HFFc6 (cell line): Measurements from ENCODE around the gene NKD1. TPM values are rescaled to one million over a fixed set of nuclear protein-coding genes. Genes with fewer than 3 reads are reported as not detected.
A peak's percentile ranks its signal among the peaks of the same experiment; 100 is the strongest.

ENCODE experiments used
- DNase-seq: peaks from one replicate; pipeline ENCODE4 v3.0.0-alpha.2; 2018
- H3K27ac Mint-ChIP-seq: 2 replicates; pipeline ENCODE4 v1.8.0; 2020; ENCODE audit warnings: mild to moderate bottlenecking, mixed read lengths
- H3K27me3 Mint-ChIP-seq: 2 replicates; pipeline ENCODE4 v1.8.0; 2021; ENCODE audit warnings: mild to moderate bottlenecking, moderate library complexity, mixed read lengths; ENCODE audit not compliant: insufficient read depth
- H3K36me3 Mint-ChIP-seq: 2 replicates; pipeline ENCODE4 v1.8.0; 2021; ENCODE audit warnings: low read depth, mixed read lengths
- H3K4me1 Mint-ChIP-seq: 2 replicates; pipeline ENCODE4 v1.8.0; 2020; ENCODE audit warnings: low read depth, mixed read lengths
- H3K4me3 Mint-ChIP-seq: 2 replicates; pipeline ENCODE4 v1.8.0; 2020; ENCODE audit warnings: mild to moderate bottlenecking, moderate library complexity, mixed read lengths
- H3K9me3 Mint-ChIP-seq: 2 replicates; pipeline ENCODE4 v1.8.0; 2020; ENCODE audit warnings: mild to moderate bottlenecking, mixed read lengths
- total RNA-seq, 6 experiments: library from RNA; stranded (reverse); fragmentation: NEBNext Ultra II Directional; extraction: Animal tissue kit (Norgen Biotek cat#: 25700); gene quantifications; 2 replicates in 1 of 6; 3 replicates in 5 of 6; pipeline ENCODE4 v1.2.3, GENCODE V29; 2021
- TF ChIP-seq, protein P1 (sequence below): fragments of 200-600 bp; sonication (generic); IDR thresholded peaks from 2 replicates; pipeline ENCODE4 v1.5.0; 2021; ENCODE audit warnings: antibody characterized with exemption, mild to moderate bottlenecking

NKD1 gene
- total RNA-seq, 6 experiments from 2014 or later, result not detected

DNA sequence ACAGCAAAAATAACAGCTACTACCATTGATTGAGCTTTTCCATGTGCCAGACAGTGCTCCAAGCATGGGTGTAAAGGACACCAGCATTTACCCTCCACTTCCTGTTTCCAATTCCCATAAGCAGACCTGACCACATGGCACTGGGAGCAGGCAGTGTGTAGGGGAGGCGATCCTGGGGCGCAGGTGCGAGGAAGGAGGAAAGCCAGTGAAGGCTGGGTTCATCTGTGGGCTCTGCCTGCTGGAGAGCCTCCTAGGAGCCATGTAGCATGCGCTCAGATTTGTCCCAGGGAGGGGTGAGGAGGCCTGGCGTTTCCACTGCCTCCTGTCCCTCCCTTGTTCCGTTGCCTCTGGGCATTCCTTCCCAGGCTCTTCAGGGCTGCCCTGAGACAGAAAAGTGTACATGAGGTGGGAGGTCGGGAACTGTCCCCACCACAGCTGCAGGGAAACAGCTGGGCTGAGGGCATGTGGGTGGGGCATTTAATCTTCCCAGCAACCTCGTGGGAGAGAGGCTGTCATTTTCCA is 76.3 kb downstream of the NKD1 start:
- Mint-ChIP-seq H3K27ac (no peak overlapping the region), H3K4me3 (no peak overlapping the region), H3K36me3 (no peaks in the 10 kb centered on the region), H3K4me1 (peaks cover 6% of the 10 kb centered on the region; the same call in 1 of the 2 replicates), H3K27me3 (peaks cover 27% of the 10 kb centered on the region), H3K9me3 (no peaks in the 10 kb centered on the region)
- TF ChIP-seq, protein P1, sequence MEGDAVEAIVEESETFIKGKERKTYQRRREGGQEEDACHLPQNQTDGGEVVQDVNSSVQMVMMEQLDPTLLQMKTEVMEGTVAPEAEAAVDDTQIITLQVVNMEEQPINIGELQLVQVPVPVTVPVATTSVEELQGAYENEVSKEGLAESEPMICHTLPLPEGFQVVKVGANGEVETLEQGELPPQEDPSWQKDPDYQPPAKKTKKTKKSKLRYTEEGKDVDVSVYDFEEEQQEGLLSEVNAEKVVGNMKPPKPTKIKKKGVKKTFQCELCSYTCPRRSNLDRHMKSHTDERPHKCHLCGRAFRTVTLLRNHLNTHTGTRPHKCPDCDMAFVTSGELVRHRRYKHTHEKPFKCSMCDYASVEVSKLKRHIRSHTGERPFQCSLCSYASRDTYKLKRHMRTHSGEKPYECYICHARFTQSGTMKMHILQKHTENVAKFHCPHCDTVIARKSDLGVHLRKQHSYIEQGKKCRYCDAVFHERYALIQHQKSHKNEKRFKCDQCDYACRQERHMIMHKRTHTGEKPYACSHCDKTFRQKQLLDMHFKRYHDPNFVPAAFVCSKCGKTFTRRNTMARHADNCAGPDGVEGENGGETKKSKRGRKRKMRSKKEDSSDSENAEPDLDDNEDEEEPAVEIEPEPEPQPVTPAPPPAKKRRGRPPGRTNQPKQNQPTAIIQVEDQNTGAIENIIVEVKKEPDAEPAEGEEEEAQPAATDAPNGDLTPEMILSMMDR, result no peak
- no peak for DNase-seq

- Mint-ChIP-seq H3K36me3 (no peaks in the 10 kb centered on the region), H3K27ac (no peak overlapping the region), H3K27me3 (peaks cover 31% of the 10 kb centered on the region), H3K4me1 (peaks cover 6% of the 10 kb centered on the region; the same call in 1 of the 2 replicates), H3K9me3 (no peaks in the 10 kb centered on the region), H3K4me3 (no peak overlapping the region)
- TF ChIP-seq, protein P1, result no peak
- DNase-seq, result no peak
Observed at GRCh38 chr16:50625374-50625773, 77.2 kb downstream of the NKD1 start.

DNA sequence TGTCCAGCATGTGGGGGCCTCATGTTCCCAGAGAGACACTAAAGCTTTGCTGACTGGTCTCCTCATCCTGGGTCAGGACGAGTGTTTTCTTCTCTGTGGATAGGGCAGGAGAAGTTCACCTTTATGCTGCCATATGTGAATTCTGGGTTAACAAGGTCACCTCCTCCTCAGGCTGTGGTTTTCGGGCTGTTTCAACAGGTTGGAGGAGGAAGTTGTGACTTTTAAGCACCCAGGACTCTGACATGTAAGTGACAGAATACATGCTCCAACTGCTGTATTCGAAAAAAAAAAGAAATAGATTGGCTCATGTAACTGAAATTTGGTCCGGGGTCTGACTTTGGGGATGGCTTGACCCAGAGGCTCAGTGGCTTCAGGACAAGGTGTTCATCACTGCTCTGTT is 78.7 kb downstream of the NKD1 start:
- TF ChIP-seq, protein P1, result no peak
- no peak for DNase-seq
- H3K36me3 Mint-ChIP-seq, result no peaks in the 10 kb centered on the region
- no peak overlapping the region for H3K27ac Mint-ChIP-seq
- no peak overlapping the region for H3K4me3 Mint-ChIP-seq
- H3K9me3 Mint-ChIP-seq, result no peaks in the 10 kb centered on the region
- peaks cover 6% of the 10 kb centered on the region; the same call in 1 of the 2 replicates for H3K4me1 Mint-ChIP-seq
- H3K27me3 Mint-ChIP-seq, result peaks cover 38% of the 10 kb centered on the region

DNA sequence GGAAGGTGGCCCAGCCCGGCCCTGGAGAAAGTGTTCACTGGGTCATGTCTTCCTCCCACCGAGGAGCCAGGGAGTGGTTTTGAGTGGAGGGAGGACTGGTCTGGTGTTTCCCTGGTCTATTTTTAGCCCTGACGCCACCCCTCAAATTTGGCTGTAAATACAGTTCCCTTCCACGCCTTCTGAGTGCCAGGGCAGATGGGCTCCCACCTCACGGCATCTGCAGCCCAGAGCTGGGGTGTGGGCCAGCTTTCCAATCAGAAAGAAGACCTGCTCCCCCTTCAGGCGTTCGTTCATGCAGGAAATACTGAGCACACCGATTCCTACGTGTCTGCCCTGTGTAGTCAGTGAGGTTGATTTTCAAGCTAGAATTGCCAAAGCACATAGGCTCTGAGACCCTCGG is 79.2 kb downstream of the NKD1 start:
- H3K9me3 Mint-ChIP-seq, result no peaks in the 10 kb centered on the region
- no peak overlapping the region for H3K4me3 Mint-ChIP-seq
- H3K36me3 Mint-ChIP-seq, result no peaks in the 10 kb centered on the region
- DNase-seq, result peak; percentile 9
- no peak overlapping the region for H3K27ac Mint-ChIP-seq
- peaks cover 43% of the 10 kb centered on the region for H3K27me3 Mint-ChIP-seq
- TF ChIP-seq, protein P1, result peak; percentile 49; the same call in 1 of the 2 replicates
- peaks cover 6% of the 10 kb centered on the region; the same call in 1 of the 2 replicates for H3K4me1 Mint-ChIP-seq

- peaks cover 47% of the 10 kb centered on the region for H3K27me3 Mint-ChIP-seq
- TF ChIP-seq, protein P1, result no peak
- H3K9me3 Mint-ChIP-seq, result no peaks in the 10 kb centered on the region
- no peak for DNase-seq
- H3K4me3 Mint-ChIP-seq, result no peak overlapping the region
- H3K4me1 Mint-ChIP-seq, result peaks cover 6% of the 10 kb centered on the region; the same call in 1 of the 2 replicates
- H3K27ac Mint-ChIP-seq, result no peak overlapping the region
- H3K36me3 Mint-ChIP-seq, result no peaks in the 10 kb centered on the region
Observed at GRCh38 chr16:50628156-50628802, 80.1 kb downstream of the NKD1 start.
